SW 1271 (cell line): ENCODE measurements around the gene ACOXL.

Source experiments
- DNase-seq, 2 experiments: peaks; one replicate each; lab custom pipeline; 2025; lab: John Stamatoyannopoulos, UW

Gene ACOXL

GRCh38 chr2:110718990-110719389, 13.4 kb upstream of the ACOXL start:
- DNase-seq, result no peak

GRCh38 chr2:110720547-110720946, 11.8 kb upstream of the ACOXL start:
- no peak for DNase-seq

GRCh38 chr2:110724820-110725219, 7.6 kb upstream of the ACOXL start:
- DNase-seq, result no peak

- DNase-seq, result no peak
Observed at GRCh38 chr2:110725370-110725769, 7.0 kb upstream of the ACOXL start.

GRCh38 chr2:110725859-110726258, 6.5 kb upstream of the ACOXL start:
- DNase-seq, result no peak

GRCh38 chr2:110726285-110726684, 6.1 kb upstream of the ACOXL start:
- no peak for DNase-seq

- DNase-seq, result no peak
Observed at GRCh38 chr2:110727923-110728322, 4.5 kb upstream of the ACOXL start.

GRCh38 chr2:110729106-110729505, 3.3 kb upstream of the ACOXL start:
- no peak for DNase-seq

- DNase-seq, result no peak
Observed at GRCh38 chr2:110731064-110731463, 1.3 kb upstream of the ACOXL start.

GRCh38 chr2:110735366-110735765, 3.0 kb downstream of the ACOXL start:
- DNase-seq, result no peak

- DNase-seq, result no peak
Observed at GRCh38 chr2:110737783-110738182, 5.4 kb downstream of the ACOXL start.

GRCh38 chr2:110740747-110741349, 8.5 kb downstream of the ACOXL start:
- DNase-seq, result no peak

GRCh38 chr2:110741491-110741980, 9.2 kb downstream of the ACOXL start:
- DNase-seq, result no peak

GRCh38 chr2:110742412-110742811, 10.0 kb downstream of the ACOXL start:
- no peak for DNase-seq

- DNase-seq, result no peak
Observed at GRCh38 chr2:110743600-110743999, 11.2 kb downstream of the ACOXL start.

GRCh38 chr2:110744429-110744828, 12.1 kb downstream of the ACOXL start:
- no peak for DNase-seq

GRCh38 chr2:110745048-110745447, 12.7 kb downstream of the ACOXL start:
- DNase-seq, result no peak

GRCh38 chr2:110746586-110747521, 14.5 kb downstream of the ACOXL start:
- no peak for DNase-seq

GRCh38 chr2:110747522-110748488, 15.4 kb downstream of the ACOXL start:
- DNase-seq, result no peak

GRCh38 chr2:110748489-110748867, 16.1 kb downstream of the ACOXL start:
- no peak for DNase-seq

- no peak for DNase-seq
Observed at GRCh38 chr2:110751642-110752041, 19.3 kb downstream of the ACOXL start.

- DNase-seq, result no peak
Observed at GRCh38 chr2:110752871-110753270, 20.5 kb downstream of the ACOXL start.
